Erythroblast (primary cell): ENCODE measurements around the gene CASP14.
"Not testable (repeated sequence)": the region's sequence is repeated elsewhere in the genome, so short reads cannot be mapped to it uniquely, and the experiment has no call there.

Experiments used
- DNase-seq, 2 experiments: peaks; one replicate each; lab custom pipeline; 2025; lab: John Stamatoyannopoulos, UW
- GATA1 ChIP-seq: IDR thresholded peaks from 2 replicates; pipeline ENCODE4 v1.6.1; 2011; ENCODE audit warnings: low read depth, mild to moderate bottlenecking, control low read depth, low read length, moderate library complexity
- POLR2A ChIP-seq: IDR thresholded peaks from 2 replicates; pipeline ENCODE4 v1.6.1; 2011; ENCODE audit warnings: mild to moderate bottlenecking, low read length

CASP14 gene

DNA sequence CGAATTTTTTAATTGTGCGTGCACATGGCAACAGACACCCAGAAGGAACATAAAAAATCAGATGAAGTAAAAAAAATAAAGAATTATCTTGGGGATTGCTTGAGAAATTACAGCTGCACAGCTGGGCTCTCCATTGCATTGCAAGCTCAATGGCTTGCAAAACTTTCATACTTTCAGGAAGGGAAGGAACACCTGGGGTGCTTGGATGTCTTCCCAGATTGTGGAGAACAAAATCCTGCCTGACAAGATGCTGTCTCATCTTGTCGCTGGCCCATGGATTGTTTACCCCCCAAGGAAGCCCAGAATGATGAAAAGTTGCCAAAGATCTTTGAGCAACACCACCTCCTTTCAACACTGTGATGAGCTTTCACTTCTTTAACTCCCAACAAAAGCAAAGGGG, 11.0 kb upstream of the CASP14 start:
- DNase-seq: no peak
- TF ChIP-seq GATA1: no peak
- no peak for TF ChIP-seq POLR2A

DNA sequence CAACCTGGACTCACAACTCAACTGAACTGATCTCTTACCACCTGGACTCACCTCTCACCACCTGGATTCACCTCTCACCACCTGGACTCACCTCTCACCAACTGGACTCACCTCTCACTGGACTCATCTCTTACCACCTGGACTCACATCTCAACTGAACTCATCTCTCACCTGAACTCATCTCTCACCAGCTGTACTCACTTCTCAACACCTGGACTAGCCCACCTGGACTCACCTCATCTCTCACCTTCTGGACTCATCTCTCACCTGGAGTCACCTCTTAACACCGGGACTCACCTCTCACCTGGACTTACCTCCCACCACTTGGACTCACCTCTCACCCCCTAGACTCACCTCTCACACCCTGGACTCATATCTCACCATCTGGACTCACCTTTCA, 7.3 kb upstream of the CASP14 start:
- TF ChIP-seq POLR2A (no peak), GATA1 (no peak)
- no peak for DNase-seq

GRCh38 chr19:15042826-15043225, 6.5 kb upstream of the CASP14 start:
- no peak for DNase-seq
- no peak for TF ChIP-seq POLR2A
- TF ChIP-seq GATA1: no peak

DNA sequence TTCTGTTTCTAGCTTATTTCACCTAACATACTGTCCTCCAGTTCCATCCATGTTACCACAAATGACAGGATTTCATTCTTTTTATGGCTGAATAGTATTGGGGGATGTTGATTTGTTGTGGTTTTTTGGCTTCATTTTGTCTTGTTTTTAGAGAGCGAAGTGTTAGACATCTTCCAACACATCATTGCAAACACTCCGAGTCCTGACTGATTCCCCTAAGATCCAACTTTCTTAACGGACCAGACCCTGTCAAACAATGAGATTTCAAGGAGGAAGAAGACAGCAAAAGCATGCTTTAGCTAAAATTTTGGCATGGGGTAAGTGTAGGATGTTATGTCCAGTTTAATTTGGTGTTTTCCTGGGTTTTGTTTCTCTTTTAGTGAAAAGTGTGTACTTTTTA, 3.8 kb upstream of the CASP14 start:
- TF ChIP-seq POLR2A: no peak
- no peak for TF ChIP-seq GATA1
- no peak for DNase-seq

DNA sequence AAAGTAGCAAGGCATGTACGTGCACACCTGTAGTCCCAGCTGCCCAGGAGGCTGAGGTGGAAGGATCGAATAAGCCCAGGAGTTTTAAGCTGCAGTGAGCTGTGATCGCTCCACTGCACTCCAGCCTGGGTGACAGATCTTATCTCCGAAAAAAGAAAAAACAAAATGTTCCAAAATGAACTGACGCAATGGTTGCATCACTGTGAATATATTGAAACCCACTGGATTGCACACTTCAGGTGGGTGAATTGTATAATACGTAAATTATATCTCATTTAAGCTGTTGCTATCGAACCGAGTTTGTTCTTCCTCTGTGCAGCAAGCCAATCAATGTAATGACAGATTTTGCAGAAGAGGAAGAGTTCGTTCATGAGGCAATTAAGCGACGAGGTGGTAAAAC, 1.6 kb upstream of the CASP14 start:
- TF ChIP-seq GATA1 (no peak), POLR2A (no peak)

DNA sequence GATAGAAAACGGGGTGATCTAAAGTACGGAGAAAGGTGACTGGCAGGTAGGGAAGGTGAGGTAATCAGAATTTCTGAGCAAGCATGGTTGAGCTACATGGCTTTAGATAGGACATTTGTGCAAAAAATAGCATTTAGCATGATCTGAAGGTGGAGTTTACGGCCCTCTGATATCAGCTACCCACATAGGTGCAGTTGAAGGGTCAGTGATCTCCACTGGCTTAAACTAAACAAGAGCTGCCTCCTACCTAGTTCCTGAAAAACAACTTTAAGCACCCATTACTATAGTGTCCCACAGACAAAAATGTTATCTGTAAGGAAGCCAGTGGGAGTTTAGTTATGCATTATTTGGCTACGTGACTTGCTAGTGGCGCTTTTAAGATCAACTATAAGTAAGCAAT, 1.2 kb upstream of the CASP14 start:
- no peak for TF ChIP-seq POLR2A
- no peak for DNase-seq

More for the DNA sequence above, 1.6 kb upstream of the CASP14 start:
- DNase-seq: no peak

GRCh38 chr19:15050639-15051038, 1.4 kb downstream of the CASP14 start:
- TF ChIP-seq GATA1: no peak
- no peak for TF ChIP-seq POLR2A
- DNase-seq: no peak

- no peak for DNase-seq
- TF ChIP-seq POLR2A (no peak), GATA1 (no peak)
These were observed 12.8 kb downstream of the CASP14 start for GRCh38 chr19:15062036-15062435.

GRCh38 chr19:15070386-15070785, 21.1 kb downstream of the CASP14 start:
- not testable (repeated sequence) for DNase-seq

DNA sequence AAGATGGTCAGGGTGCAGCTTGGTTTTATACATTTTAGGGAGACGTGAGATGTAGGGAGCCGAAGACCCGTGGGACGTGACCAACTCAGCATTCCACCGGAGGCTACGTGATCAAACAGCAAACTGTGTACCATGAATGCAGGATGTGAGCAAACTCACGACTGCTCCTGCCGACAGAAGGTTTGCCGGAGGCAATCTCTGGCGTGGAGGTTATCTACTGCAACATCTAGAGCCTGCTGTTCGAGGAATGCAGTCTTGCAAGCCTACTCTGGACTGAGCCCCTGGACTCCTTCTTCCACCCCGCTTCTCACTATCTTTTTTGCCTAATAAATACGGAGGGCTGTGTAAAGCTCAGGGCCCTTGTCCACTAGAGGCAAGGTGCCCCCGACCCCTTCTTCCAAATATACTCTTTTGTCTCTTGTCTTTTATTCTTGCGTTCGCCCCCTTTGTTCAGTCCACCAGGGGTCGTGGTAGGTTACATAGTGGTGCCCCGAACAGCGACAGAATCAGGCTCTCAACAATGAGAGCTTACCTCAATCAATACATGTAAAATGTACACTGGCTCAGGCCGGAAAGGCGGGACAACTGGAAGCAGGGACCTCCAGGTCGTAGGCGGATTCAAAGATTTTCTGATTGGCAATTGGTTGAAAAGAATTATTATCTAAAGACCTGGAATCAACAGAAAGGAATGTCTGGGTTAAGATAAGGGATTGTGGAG, 23.8 kb downstream of the CASP14 start:
- no peak for DNase-seq
- TF ChIP-seq GATA1 (no peak), POLR2A (no peak)

DNA sequence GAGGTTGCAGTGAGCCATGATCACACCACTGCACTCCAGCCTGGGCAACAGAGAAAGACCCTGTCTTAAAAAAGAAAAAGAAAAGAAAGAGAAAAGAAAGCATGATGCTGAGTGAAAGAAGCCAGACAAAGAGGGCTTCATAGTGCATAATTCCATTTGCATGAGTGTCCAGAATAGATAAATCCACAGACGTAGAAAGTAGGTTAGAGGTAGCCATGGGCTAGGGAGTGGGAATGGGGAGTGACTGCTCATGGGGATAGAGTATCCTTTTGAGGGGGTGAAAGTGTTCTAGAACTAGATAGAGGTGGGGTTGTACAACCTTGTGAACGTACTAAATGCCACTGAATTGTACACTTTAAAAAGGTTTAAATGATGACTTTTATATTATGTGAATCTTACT, 25.1 kb downstream of the CASP14 start:
- no peak for DNase-seq
- TF ChIP-seq GATA1: no peak
- no peak for TF ChIP-seq POLR2A

DNA sequence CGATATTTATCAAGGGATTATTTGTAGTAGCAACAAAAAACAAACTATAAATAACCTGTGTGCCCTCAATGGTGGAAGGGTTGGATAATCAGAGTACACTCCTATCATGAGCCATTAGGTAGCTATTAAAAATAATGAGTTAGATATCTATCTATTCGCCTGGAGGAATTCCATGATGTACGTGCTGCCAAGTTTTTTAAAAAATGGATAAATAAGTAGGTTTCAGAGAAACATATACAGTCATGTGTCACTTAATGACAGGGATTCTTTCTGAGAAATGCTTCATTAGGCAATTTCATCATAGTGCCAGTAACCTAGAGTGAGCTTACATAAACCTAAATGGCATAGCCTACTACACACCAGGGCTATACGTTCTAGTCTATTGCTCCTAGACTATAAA, 26.5 kb downstream of the CASP14 start:
- no peak for DNase-seq
- TF ChIP-seq POLR2A: no peak
- no peak for TF ChIP-seq GATA1

DNA sequence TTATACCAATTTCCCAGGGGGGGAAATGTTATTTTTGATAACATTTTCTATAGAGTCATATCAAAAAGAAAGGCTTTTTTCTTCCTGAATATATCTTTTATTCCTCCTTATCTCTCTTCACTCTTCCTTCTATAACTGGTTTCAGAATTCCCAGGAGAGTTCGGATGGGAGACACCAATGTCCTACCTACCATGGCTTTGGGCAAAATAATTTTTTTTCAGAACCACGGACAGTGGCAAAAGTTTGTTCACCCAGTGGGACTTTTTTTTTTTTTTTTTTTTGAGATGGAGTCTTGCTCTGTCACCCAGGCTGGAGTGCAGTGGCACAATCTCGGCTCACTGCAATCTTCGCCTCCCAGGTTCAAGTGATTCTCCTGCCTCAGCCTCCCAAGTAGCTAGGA, 30.7 kb downstream of the CASP14 start:
- DNase-seq: not testable (repeated sequence)

DNA sequence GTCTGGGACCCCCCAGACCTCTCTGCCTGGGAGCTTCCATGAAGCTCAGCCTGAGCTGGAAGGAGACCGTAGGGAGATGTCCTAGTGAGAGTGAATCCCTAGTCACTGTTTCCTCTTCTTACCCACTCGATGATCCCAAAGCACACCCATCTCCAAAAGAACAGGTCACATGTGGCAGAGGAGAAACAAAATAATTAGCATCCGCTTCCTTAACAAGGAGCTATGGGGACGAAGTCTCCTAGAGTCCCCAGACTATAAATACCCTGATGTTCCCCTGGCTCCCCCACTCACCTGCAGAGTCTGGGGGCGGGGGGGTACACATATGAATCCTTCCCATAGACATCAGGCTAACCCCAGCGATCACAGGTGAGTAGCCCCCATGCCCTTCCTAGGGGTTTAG, 32.6 kb downstream of the CASP14 start, which contains the start of gene OR1I1:
TSS of gene OR1I1 (plus strand) at position 301 of the 400 bp plus-strand sequence. CDS start 4,855 bp downstream, outside the sequence.
- TF ChIP-seq POLR2A (no peak), GATA1 (no peak)
- no peak for DNase-seq

GRCh38 chr19:15087182-15087581, 37.9 kb downstream of the CASP14 start:
- no peak for TF ChIP-seq POLR2A
- TF ChIP-seq GATA1: no peak
- no peak for DNase-seq
